ENCODE results near the gene CXADR. TPM values are rescaled to one million over a fixed set of nuclear protein-coding genes. Genes with fewer than 3 reads are reported as not detected.

CXADR gene
- total and polyA plus RNA-seq, 9 of the 15 experiments (the other 6 are each of a cell fraction or from before 2014, with no cell fraction given), result 0.01 to 0.41 (median 0.14) TPM

- H2AFZ ChIP-seq (ENCODE audit: low read depth, low read length), result no peak overlapping the region
- peaks cover 17% of the 10 kb centered on the region; the same call in 2 of the 3 replicates for H3K79me2 ChIP-seq (ENCODE audit: control insufficient read depth, insufficient read depth, low read length)
- DNase-seq (ENCODE audit: extremely low read depth in 1 of 4, low spot score in 3 of 4), result no peak
- WGBS (ENCODE audit: insufficient coverage, low coverage, missing lambda C conversion rate), result 98% methylated on average over 3 of the region's 3 CpGs
- CTCF ChIA-PET (ENCODE audit: low intra/inter-chr PET ratio), result no interaction called here
- no peak overlapping the region for H3K9ac ChIP-seq (ENCODE audit: insufficient read depth in 1 of 2, low read depth in 2 of 2, low read length in 2 of 2)
- POLR2A ChIA-PET, result interaction anchor here (1.2 to 1.7 kb wide), 2 partner anchors 12 to 13 kb away, joined by 3 to 10 read pairs; no protein-coding TSS in a partner anchor
- no peaks in the 10 kb centered on the region for H3K9me1 ChIP-seq (ENCODE audit: control insufficient read depth, insufficient read depth, low read length)
- intact Hi-C loops (cut with micrococcal nuclease), result no loop called here
- BruUV-seq (replicated peaks), result no TSS peak
- TF ChIP-seq, protein P1, sequence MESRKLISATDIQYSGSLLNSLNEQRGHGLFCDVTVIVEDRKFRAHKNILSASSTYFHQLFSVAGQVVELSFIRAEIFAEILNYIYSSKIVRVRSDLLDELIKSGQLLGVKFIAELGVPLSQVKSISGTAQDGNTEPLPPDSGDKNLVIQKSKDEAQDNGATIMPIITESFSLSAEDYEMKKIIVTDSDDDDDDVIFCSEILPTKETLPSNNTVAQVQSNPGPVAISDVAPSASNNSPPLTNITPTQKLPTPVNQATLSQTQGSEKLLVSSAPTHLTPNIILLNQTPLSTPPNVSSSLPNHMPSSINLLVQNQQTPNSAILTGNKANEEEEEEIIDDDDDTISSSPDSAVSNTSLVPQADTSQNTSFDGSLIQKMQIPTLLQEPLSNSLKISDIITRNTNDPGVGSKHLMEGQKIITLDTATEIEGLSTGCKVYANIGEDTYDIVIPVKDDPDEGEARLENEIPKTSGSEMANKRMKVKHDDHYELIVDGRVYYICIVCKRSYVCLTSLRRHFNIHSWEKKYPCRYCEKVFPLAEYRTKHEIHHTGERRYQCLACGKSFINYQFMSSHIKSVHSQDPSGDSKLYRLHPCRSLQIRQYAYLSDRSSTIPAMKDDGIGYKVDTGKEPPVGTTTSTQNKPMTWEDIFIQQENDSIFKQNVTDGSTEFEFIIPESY (CRISPR knock-in tag; IDR thresholded peaks at IDR 0.05), result no peak
- TF ChIP-seq COPS2 (conservative IDR thresholded peaks at IDR 0.05), result no peak
- H3K27me3 ChIP-seq (ENCODE audit: control insufficient read depth in 2 of 2, insufficient read depth in 2 of 2, low read length in 2 of 2), result no peaks in the 10 kb centered on the region
- no peaks in the 10 kb centered on the region for H4K20me1 ChIP-seq (replicated peaks; ENCODE audit: control insufficient read depth, insufficient read depth, low read length)
- no peak overlapping the region for H3K27ac ChIP-seq (ENCODE audit: extremely low read depth, low read depth, low read length)
- no peaks in the 10 kb centered on the region for H3K4me1 ChIP-seq (replicated peaks in 1 of 2; ENCODE audit: control insufficient read depth in 2 of 2, insufficient read depth in 2 of 2, low read length in 2 of 2)
- no peak overlapping the region for H3K4me2 ChIP-seq (ENCODE audit: insufficient read depth, low read length)
- H3K9me3 ChIP-seq (replicated peaks; ENCODE audit: control insufficient read depth, insufficient read depth, low read depth, low read length), result no peaks in the 10 kb centered on the region
- in situ Hi-C loops (cut with MboI), result no loop called here
- no peak for ATAC-seq
- H3K36me3 ChIP-seq (ENCODE audit: control insufficient read depth, insufficient read depth, low read length), result peaks cover 95% of the 10 kb centered on the region
- FAIRE-seq, result no peak
- no peak overlapping the region for H3K4me3 ChIP-seq
These were observed 85.6 kb downstream of the CXADR start for GRCh38 chr21:17598437-17598836.

DNA sequence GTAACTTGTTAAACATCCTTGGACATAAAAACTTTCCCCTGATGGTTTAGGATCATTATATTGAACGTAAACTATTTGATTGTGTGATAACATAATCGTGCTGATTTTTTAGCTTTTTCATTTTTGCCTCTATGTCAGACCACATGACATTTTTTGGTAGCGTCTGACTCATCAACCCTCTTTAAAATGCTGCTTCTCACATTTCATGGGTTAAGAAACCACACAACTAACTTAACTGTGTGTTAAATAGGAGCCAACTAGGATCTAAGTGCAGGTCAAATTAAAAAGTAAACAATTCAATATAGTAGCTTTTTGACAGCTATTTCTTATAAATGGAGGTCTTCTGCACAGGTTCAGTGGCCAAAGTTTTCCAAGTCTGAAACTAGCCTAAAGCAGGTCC is 90.0 kb downstream of the CXADR start:
- intact Hi-C loops (cut with micrococcal nuclease) (no loop called here), in situ Hi-C loops (cut with MboI) (no loop called here)
- no peak for FAIRE-seq
- peaks cover 57% of the 10 kb centered on the region for H3K79me2 ChIP-seq (ENCODE audit: control insufficient read depth, insufficient read depth, low read length)
- H3K36me3 ChIP-seq (ENCODE audit: control insufficient read depth, insufficient read depth, low read length), result peaks cover 93% of the 10 kb centered on the region
- H3K9me1 ChIP-seq (ENCODE audit: control insufficient read depth, insufficient read depth, low read length), result no peaks in the 10 kb centered on the region
- BruUV-seq (replicated peaks), result no TSS peak
- no peak for DNase-seq (ENCODE audit: extremely low read depth in 1 of 4, low spot score in 3 of 4)
- no peaks in the 10 kb centered on the region; a peak in 1 of 5 replicates for H3K4me1 ChIP-seq (replicated peaks in 1 of 2; ENCODE audit: control insufficient read depth in 2 of 2, insufficient read depth in 2 of 2, low read length in 2 of 2)
- ATAC-seq, result no peak
- 72% methylated on average over 3 of the region's 3 CpGs for WGBS (ENCODE audit: insufficient coverage, low coverage, missing lambda C conversion rate)
- no peak overlapping the region for H2AFZ ChIP-seq (ENCODE audit: low read depth, low read length)
- no peaks in the 10 kb centered on the region for H3K9me3 ChIP-seq (replicated peaks; ENCODE audit: control insufficient read depth, insufficient read depth, low read depth, low read length)
- ChIA-PET POLR2A (interaction anchor here (0.9 to 4.3 kb wide), 2 partner anchors 8 to 9 kb away, joined by 3 to 31 read pairs; no protein-coding TSS in a partner anchor), CTCF (ENCODE audit: low intra/inter-chr PET ratio) (no interaction called here)
- H3K9ac ChIP-seq (ENCODE audit: insufficient read depth in 1 of 2, low read depth in 2 of 2, low read length in 2 of 2), result no peak overlapping the region
- no peak overlapping the region for H3K27ac ChIP-seq (ENCODE audit: extremely low read depth, low read depth, low read length)
- H3K4me2 ChIP-seq (ENCODE audit: insufficient read depth, low read length), result no peak overlapping the region
- no peak overlapping the region for H3K4me3 ChIP-seq
- H3K27me3 ChIP-seq (ENCODE audit: control insufficient read depth in 2 of 2, insufficient read depth in 2 of 2, low read length in 2 of 2), result no peaks in the 10 kb centered on the region
- TF ChIP-seq ATF3 (IDR thresholded peaks at IDR 0.05), result peak; percentile 18; the same call in 1 of the 2 replicates
- TF ChIP-seq ATF3 (CRISPR knock-in tag; conservative IDR thresholded peaks at IDR 0.05), result no peak
- TF ChIP-seq POLR2AphosphoS5 (IDR thresholded peaks at IDR 0.05; ENCODE audit: control insufficient read depth, insufficient read depth, low read depth, low read length), result no peak
- TF ChIP-seq, protein P2, sequence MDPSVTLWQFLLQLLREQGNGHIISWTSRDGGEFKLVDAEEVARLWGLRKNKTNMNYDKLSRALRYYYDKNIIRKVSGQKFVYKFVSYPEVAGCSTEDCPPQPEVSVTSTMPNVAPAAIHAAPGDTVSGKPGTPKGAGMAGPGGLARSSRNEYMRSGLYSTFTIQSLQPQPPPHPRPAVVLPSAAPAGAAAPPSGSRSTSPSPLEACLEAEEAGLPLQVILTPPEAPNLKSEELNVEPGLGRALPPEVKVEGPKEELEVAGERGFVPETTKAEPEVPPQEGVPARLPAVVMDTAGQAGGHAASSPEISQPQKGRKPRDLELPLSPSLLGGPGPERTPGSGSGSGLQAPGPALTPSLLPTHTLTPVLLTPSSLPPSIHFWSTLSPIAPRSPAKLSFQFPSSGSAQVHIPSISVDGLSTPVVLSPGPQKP (CRISPR knock-in tag; IDR thresholded peaks at IDR 0.05), result no peak
- TF ChIP-seq BCOR (IDR thresholded peaks at IDR 0.05), result no peak
- no peaks in the 10 kb centered on the region for H4K20me1 ChIP-seq (replicated peaks; ENCODE audit: control insufficient read depth, insufficient read depth, low read length)

All from K562 (cell line).